Brain microvascular endothelial cell (primary cell): ENCODE measurements around the gene SWT1.

ENCODE experiments used
- DNase-seq: peaks from one replicate; pipeline ENCODE4 v3.0.0-alpha.2; 2020
- H3K27ac ChIP-seq: fragments of 250-450 bp; sonication (Bioruptor Pico); 2 replicates; pipeline ENCODE4 v1.5.1; 2020; ENCODE audit warnings: mild to moderate bottlenecking, moderate library complexity
- H3K27me3 ChIP-seq: fragments of 250-450 bp; sonication (Bioruptor Pico); replicated peaks from 2 replicates; pipeline ENCODE4 v1.5.1; 2020; ENCODE audit warnings: mild to moderate bottlenecking
- H3K36me3 ChIP-seq: fragments of 250-450 bp; sonication (Bioruptor Pico); replicated peaks from 2 replicates; pipeline ENCODE4 v1.5.1; 2020; ENCODE audit warnings: mild to moderate bottlenecking
- H3K4me3 ChIP-seq: 2 replicates; pipeline ENCODE4 v1.5.1; 2011; ENCODE audit warnings: low read depth, mild to moderate bottlenecking, control low read depth, low read length, moderate library complexity
- CTCF ChIP-seq: IDR thresholded peaks from 2 replicates; pipeline ENCODE4 v1.5.1; 2011; ENCODE audit warnings: low read depth, mild to moderate bottlenecking, moderate library complexity, low read length, control low read depth, inconsistent platforms; ENCODE audit errors: missing control alignments
- in situ Hi-C: cut with HindIII; loops from 2 replicates; pipeline ENCODE4 v1.10.0; 2017; ENCODE audit warnings: low sequenced_read_pairs, low pct_ligation_motif_present

SWT1 gene

GRCh38 chr1:185284116-185284515 lies 127.1 kb downstream of the SWT1 start:
- DNase-seq: no peak
- in situ Hi-C loops: no loop called here
- Histone ChIP-seq H3K27ac (no peak overlapping the region), H3K4me3 (no peak overlapping the region), H3K27me3 (no peaks in the 10 kb centered on the region), H3K36me3 (no peaks in the 10 kb centered on the region)
- TF ChIP-seq CTCF: no peak

GRCh38 chr1:185284533-185285276 lies 127.7 kb downstream of the SWT1 start:
- Histone ChIP-seq H3K27me3 (no peaks in the 10 kb centered on the region), H3K27ac (no peak overlapping the region), H3K4me3 (no peak overlapping the region), H3K36me3 (no peaks in the 10 kb centered on the region)
- TF ChIP-seq CTCF: no peak
- in situ Hi-C loops: no loop called here
- no peak for DNase-seq

- no peak for TF ChIP-seq CTCF
- no peak overlapping the region for H3K4me3 ChIP-seq
- no peaks in the 10 kb centered on the region for H3K36me3 ChIP-seq
- H3K27me3 ChIP-seq: no peaks in the 10 kb centered on the region
- in situ Hi-C loops: no loop called here
- no peak overlapping the region for H3K27ac ChIP-seq
- no peak for DNase-seq
Observed at GRCh38 chr1:185287451-185287850, 130.5 kb downstream of the SWT1 start.

GRCh38 chr1:185288435-185288834 lies 131.5 kb downstream of the SWT1 start:
- no peak overlapping the region for H3K4me3 ChIP-seq
- no peaks in the 10 kb centered on the region for H3K27me3 ChIP-seq
- H3K36me3 ChIP-seq: no peaks in the 10 kb centered on the region
- TF ChIP-seq CTCF: no peak
- no peak overlapping the region for H3K27ac ChIP-seq
- DNase-seq: no peak
- in situ Hi-C loops: no loop called here

GRCh38 chr1:185289880-185290279 lies 132.9 kb downstream of the SWT1 start:
- no peaks in the 10 kb centered on the region for H3K27me3 ChIP-seq
- no peak overlapping the region for H3K4me3 ChIP-seq
- H3K27ac ChIP-seq: no peak overlapping the region
- DNase-seq: no peak
- H3K36me3 ChIP-seq: peaks cover under 1% of the 10 kb centered on the region
- in situ Hi-C loops: no loop called here
- TF ChIP-seq CTCF: no peak

GRCh38 chr1:185291159-185291558 lies 134.2 kb downstream of the SWT1 start:
- no peak for TF ChIP-seq CTCF
- no peak for DNase-seq
- Histone ChIP-seq H3K4me3 (no peak overlapping the region), H3K36me3 (peaks cover 7% of the 10 kb centered on the region), H3K27me3 (no peaks in the 10 kb centered on the region), H3K27ac (no peak overlapping the region)
- in situ Hi-C loops: no loop called here
